HG03575 (cell line): ENCODE data around the gene AGFG2.
"Not testable (repeated sequence)": the region's sequence is repeated elsewhere in the genome, so short reads cannot be mapped to it uniquely, and the experiment has no call there.

Experiments used
- ATAC-seq: cut with Tn5 transposase; IDR thresholded peaks from one replicate; pipeline ENCODE4 v1.9.1; 2021; ENCODE audit not compliant: unreplicated experiment, insufficient number of reproducible peaks, low FRiP score; ENCODE audit errors: extremely low read depth

AGFG2 gene

DNA sequence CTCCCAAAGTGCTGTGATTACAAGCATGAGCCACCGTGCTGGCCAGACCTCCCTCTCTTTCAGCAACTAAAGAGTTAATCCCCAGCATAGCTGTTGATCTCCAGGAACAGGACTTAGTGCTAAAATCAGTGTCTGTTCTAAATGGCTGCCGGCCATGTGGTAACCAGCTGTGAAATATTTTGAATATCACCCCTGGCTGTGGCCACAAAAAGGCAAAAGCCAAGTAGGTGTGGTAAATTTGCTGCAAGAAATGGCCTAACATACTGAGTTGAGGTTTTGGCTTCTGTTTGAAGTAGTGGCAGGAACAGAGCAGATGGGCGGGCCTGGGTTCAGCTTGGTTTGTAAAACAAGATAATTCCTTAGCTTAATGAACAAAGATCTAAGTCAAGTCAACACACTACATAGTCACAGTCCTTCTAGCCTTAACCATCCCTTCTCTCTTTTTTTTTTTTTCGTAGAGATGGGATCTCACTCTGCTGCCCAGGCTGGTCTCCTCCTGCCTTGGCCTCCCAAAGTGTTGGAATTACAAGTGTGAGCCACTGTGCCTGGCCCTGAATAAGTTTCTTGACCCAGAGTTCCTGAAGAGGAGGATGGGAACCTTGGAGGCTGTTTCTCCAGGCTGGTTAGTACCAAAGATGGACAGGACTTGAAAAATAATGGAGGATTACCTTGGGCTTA, 22.7 kb upstream of the AGFG2 start:
- ATAC-seq, result no peak

DNA sequence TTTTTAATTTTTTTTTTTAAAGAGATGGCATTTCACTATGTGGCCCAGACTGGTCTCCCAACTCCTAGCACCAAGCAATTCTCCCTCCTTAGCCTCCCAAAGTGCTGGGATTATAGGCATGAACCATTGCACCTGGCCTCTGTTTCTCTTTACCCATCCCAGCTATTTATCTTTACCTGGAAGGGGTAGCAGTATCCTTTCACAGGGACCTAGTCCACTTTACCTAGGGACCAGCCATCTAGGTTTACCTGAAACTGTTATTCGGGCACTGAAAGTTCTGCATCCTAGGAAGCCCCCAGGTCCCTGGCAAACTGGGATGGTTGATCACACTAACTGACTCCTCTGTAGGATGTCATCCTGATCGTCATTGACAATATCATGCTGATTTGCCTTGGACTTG, 21.7 kb upstream of the AGFG2 start:
- ATAC-seq, result no peak

DNA sequence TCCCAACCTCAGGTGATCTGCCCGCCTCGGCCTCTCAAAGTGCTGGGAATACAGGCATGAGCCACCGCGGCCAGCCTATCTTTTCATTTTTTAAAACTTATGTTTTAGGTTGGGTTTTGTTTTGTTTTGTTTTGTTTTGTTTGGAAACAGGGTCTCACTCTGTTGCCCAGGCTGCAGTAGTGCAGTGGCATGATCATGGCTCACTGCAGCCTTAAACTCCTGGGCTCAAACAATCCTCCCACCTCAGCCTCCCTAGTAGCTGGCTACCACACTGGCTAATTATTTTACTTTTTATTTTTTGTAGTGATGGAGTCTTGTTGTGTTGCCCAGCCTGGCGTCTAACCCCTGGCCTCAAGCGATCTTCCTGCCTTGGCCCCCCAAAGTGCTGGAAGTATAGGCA, 19.4 kb upstream of the AGFG2 start:
- no peak for ATAC-seq

DNA sequence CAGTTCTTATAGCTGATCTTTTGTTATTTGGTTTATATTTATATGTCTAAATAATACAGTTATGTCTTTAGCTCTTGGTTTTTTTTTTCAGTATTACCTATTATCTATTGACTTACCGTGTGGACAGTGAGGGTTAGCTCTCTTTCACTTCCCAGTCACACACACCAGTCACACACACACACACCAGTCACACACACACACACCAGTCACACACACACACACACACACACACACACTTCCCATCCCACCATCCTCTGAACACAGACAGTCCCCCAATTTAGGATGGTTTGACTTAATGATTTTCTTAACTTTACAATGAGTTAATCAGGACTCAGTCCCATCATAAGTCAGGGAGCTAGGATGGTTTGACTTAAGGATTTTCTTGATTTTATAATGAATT, 18.9 kb upstream of the AGFG2 start:
- no peak for ATAC-seq

DNA sequence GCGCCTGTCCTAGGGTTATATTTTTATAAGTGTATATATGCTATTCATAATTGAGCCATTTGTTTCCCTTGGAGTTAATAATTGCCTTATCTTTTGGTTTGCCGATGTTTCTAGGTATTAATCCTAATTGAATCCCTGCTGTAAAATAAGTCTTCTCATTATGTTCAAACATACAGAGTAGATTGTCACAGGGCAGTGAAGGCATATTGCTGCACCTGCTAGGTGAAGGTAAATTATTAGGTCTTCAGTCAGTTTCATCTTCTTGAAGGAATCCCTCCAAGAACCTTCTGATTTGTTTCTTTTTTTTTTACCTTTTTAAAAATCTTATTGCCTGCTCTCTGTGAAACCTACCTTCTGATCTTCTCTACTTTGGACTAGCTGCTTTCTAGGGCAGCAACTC, 17.9 kb upstream of the AGFG2 start:
- ATAC-seq, result no peak

DNA sequence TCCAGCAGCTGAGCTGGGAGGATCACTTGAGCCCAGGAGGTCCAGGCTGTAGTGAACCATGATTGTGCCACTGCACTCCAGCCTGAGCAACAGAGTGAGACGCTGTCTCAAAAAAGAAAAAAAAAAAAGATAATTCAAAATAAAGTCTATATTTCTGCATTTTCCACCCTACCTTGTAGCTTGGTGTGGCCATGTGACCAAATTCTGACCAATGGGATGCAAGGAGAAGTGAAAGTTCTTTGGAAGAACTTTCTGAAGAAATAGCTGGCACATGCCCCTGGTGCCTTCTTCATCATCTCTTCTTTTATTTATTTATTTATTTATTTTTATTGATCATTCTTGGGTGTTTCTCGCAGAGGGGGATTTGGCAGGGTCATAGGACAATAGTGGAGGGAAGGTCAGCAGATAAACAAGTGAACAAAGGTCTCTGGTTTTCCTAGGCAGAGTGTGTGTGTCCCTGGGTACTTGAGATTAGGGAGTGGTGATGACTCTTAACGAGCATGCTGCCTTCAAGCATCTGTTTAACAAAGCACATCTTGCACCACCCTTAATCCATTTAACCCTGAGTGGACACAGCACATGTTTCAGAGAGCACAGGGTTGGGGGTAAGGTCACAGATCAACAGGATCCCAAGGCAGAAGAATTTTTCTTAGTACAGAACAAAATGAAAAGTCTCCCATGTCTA, 17.0 kb upstream of the AGFG2 start:
- not testable (repeated sequence) for ATAC-seq

DNA sequence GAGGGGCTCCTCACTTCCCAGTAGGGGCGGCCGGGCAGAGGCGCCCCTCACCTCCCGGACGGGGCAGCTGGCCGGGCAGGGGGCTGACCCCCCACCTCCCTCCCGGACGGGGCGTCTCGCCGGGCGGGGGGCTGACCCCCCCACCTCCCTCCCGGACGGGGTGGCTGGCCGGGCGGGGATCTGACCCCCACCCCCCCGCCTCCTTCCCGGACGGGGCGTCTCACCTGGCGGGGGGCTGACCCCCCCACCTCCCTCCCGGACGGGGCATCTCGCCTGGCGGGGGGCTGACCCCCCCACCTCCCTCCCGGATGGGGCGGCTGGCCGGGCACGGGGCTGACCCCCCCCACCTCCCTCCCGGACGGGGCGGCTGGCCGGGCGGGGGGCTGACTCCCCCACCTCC, 15.8 kb upstream of the AGFG2 start:
- ATAC-seq, result not testable (repeated sequence)

DNA sequence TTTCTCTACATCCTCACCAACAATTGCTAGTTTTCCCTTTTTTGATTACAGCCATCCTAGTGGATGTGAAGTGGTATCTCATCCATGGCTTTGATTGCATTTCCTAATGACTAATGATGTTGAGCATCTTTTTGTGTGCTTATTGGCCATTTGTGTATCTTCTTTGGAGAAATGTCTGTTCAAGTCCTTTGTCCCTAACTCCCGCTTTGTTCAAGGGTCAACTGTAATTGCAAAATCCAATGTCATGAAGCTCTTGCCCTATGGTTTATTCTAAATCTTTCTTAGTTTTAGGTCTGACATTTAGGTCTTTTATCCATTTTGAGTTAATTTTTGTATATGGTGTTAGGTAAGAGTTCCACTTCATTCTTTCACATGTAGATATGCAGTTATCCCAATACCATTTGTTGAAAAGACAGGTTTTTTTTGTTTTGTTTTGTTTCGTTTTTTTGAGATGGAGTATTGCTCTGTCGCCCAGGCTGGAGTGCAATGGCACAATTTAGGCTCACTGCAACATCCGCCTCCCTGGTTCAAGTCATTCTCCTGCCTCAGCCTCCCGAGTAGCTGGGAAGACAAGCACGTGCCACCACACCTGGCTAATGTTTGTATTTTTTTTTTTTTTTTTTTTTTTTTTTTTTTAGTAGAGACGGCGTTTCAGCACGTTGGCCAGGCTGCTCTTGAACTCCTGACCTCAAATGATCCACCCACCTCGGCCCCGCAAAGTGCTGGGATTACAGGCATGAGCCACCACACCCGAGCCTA, 10.7 kb upstream of the AGFG2 start:
- not testable (repeated sequence) for ATAC-seq

DNA sequence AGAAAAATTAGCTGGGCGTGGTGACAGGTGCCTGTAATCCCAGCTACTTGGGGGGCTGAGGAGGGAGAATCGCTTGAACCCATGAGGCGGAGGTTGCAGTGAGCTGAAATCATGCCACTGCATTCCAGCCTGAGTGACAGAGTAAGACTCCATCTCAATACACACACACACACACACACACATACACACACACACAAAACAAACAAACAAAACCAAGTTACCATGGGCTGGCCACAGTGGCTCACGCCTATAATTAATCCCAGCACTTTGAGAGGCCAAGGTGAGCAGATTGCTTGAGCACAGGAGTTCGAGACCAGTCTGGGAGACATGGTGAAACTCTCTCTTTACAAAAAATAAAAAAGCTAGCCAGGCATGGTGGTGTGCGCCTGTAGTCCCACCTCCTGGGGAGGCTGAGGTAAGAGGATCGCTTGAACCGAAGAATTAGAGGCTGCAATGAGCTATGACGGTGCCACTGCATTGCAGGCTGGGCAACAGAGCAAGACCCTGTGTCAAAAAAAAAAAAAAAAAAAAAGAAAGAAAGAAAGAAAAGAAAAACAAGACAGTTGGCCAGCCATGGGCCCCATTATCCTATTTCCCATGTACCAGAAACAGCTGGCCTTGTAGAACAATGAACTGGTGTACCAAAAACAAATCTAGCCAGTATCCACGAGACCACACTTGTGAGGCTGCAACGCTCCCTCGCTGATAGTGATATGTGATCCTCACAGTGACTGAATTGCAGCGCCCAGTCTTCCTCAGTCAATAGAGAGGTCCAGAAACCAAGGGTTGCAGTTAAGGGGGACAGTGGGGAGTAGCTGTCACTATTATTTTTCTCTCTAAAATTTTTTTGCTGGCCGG, 6.6 kb upstream of the AGFG2 start:
- ATAC-seq, result no peak

DNA sequence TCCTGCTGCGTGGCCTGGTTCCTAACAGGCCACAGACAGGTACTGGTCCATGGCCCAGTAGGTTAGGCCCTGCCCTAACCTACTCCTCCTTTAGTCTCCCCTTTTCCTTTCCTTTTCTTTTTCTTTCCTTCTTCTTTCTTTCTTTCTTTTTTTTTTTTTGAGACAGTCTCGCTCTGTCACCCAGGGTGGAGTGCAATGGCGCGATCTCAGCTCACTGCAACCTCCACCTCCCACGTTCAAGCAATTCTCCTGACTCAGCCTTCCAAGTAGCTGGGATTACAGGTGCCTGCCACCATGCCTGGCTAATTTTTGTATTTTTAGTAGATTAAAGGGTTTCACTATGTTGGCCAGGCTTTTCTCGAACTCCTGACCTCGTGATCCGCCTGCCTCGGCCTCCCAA, 3.0 kb upstream of the AGFG2 start:
- not testable (repeated sequence) for ATAC-seq

DNA sequence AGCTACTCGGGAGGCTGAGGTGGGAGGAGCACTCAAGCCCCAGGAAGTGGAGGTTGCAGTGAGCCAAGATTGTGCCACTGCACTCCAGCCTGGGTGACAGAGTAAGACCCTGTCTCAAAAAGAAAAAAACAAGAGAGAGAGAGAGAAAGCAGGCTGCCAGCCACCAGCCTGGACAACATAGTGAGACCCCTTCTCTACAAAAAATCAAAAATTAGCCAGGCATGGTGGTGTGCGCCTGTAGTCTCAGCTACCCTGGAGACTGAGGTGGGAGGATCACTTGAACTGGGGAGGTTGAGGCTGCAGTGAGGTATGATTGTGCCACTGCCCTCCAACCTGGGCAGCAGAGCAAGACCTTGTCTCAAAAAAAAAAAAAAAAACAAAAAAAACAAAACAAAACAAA, 2.3 kb upstream of the AGFG2 start:
- not testable (repeated sequence) for ATAC-seq

DNA sequence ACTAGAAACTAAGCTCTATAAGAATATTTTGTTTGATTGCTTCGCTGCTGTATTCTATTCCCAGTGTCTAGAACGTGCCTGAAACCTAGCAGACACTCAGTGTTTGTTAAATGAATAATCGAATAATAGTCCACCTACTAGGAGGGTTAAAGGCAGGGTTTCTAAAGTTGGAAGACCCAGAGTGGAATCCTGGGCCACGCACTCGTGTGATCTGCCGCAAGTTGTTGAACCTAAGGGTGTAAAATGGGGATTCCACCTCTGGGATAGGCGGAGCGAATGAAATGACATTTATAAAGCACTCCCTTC, 702 bp upstream of the AGFG2 start:
- ATAC-seq, result no peak

DNA sequence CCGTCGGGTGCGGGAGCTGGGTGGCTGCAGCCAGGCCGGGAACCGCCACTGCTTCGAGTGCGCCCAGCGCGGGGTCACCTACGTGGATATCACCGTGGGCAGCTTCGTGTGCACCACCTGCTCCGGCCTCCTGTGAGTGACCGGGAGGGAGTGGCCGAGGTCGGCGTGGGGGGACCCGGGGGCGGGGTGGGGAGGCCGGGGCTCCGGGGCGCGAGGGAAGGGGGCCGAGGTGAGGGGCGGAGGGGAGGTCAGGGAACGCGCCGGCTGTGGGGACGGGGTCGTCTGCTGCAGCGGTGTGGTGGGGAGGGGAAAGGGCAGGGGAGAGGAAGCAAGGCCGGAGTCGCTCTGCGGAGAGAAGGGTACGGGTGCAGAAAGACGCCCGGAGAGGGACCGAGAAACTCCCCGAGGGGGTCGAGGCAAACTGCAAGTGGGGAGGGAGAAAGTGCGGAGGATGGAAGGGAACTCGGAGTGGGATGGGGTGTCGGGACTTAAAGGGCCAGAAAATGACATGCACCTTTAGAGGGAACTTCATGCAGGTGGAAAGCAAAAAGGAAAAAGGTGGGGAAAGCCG, 518 bp downstream of the AGFG2 start:
- ATAC-seq, result no peak

DNA sequence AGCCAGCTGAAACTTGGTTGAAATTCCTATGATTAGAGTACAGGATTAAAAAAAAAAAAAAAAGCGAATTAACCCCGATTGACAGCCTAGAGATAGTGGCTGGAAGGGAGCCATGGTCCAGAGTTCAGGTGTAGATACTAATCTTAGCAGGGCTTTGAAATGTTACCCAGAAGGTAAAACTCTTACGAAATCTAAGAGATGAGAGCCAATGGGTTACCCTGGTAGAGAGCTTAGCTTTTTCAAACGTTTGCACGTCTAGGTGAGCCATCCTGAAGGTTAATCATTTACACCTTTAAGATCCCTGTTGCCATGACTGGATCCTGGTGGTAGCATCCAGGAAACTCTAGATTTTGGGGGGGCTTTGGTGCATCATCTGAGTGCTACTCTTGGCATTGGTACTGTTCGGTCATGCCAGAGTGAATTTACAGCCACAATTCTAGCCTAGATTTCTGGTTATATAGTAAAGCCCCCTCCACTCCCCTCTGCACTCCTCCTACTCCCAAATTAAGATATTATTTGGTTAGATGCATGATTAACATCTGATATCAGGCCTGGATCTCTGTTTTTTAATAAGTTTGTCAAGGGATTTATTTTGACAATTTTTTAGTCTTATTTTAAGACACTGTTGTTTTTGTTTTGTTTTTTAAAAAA, 1.2 kb downstream of the AGFG2 start:
- ATAC-seq, result no peak

DNA sequence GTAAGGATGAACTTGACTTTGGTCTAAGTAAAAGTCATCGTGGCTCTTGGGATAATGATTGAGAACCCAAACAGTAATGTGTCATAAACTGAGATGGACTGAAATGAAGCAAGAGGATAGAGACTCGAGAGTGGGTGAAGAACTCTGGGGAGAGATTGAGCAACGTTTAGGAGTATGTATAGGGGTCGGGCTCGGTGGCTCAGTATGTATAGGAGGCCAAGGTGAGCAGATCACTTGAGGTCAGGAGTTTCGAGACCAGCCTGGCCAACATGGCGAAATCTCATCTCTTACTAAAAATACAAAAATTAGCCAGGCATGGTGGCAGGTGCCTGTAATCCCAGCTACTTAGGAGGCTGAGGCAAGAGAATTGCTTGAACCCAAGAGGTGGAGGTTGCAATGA, 2.3 kb downstream of the AGFG2 start:
- ATAC-seq, result not testable (repeated sequence)

DNA sequence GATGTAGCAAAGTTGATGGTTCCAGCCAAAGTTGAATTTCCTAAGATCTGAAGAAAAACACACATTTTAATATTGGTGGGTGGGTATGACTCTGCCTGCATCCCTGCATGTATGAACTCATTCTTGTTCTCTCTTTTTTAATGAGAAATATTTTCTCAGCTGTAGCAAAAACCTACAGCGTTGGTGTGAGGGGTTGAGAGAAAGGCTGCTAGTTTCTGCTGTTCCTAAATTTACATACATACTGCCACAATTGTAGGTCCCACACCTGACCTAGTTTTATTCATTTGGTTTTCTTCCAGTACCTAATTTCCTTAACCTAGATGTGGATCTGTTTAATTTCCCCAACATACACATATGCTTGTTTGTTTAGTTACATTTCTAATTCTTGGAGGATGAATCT, 4.6 kb downstream of the AGFG2 start:
- ATAC-seq, result no peak

DNA sequence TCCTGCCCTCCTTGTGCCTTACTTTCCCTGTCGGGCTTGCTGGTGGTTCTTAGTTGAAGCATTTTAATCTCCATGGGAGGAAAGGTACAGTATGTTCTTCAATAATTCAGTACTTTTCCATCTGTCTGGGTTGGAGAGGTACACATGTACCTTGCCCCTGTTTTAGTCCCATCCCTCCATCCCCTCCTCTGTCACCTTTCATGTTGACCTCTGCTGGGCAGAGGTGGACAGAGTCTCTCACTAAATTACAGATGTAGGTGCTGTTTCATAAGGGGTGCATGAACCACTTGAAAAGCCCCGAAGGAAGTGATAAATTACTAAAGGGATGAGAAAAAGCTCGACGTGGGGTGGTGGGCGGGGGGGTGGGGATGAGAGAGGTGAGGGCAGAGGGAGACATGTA, 5.4 kb downstream of the AGFG2 start:
- ATAC-seq, result no peak

DNA sequence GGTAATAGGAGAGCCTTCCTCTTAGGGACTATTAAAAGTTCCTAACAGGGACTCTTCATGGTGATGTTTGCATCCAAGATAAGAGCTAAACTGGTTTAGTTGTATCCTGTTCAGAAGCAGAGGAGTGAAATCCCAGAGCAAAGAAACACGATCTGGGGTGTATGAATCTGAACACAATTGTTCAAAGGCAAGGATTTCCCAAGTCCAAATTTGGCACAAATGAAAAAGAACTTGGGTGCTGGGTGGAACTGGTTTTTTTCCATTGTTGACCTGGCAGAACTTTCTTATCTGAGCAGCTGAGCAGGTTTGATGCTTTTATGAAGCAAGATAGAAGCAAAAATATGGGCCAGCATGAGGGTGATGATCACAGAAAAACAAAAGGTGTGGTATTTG, 6.0 kb downstream of the AGFG2 start:
- ATAC-seq, result no peak
